Peyer's patch (tissue), 4 donors: ENCODE results near the gene SEL1L3.

Experiments
- POLR2A ChIP-seq, 2 donors: fragments of 450-650 bp; IDR thresholded peaks; one replicate each; pipeline ENCODE4 v1.5.1; 2017; ENCODE audit warnings: antibody characterized with exemption in 2 of 2, mild to moderate bottlenecking in 2 of 2, moderate library complexity in 2 of 2
- TF ChIP-seq, protein P1 (sequence below), 6 experiments: fragments of 450-650 bp in 4 of 6; fragments of 200-600 bp in 2 of 6; sonication (generic) in 1 of 6; IDR thresholded peaks; one replicate each; pipeline ENCODE4 v1.5.1; 2017 to 2019; ENCODE audit warnings: antibody characterized with exemption in 6 of 6, mild to moderate bottlenecking in 3 of 6, moderate library complexity in 1 of 6

GRCh38 chr4:25801594-25801993 is 61.2 kb downstream of the SEL1L3 start:
- TF ChIP-seq, protein P1, sequence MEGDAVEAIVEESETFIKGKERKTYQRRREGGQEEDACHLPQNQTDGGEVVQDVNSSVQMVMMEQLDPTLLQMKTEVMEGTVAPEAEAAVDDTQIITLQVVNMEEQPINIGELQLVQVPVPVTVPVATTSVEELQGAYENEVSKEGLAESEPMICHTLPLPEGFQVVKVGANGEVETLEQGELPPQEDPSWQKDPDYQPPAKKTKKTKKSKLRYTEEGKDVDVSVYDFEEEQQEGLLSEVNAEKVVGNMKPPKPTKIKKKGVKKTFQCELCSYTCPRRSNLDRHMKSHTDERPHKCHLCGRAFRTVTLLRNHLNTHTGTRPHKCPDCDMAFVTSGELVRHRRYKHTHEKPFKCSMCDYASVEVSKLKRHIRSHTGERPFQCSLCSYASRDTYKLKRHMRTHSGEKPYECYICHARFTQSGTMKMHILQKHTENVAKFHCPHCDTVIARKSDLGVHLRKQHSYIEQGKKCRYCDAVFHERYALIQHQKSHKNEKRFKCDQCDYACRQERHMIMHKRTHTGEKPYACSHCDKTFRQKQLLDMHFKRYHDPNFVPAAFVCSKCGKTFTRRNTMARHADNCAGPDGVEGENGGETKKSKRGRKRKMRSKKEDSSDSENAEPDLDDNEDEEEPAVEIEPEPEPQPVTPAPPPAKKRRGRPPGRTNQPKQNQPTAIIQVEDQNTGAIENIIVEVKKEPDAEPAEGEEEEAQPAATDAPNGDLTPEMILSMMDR (IDR thresholded peaks at IDR 0.05), result no peak
- TF ChIP-seq POLR2A (IDR thresholded peaks at IDR 0.05), result no peak
